DMS153 (cell line): Measurements from ENCODE around the gene SEMA7A.
"Not testable (repeated sequence)": the region's sequence is repeated elsewhere in the genome, so short reads cannot be mapped to it uniquely, and the experiment has no call there.

Source experiments
- DNase-seq: peaks from one replicate; lab custom pipeline; 2025; lab: John Stamatoyannopoulos, UW

Gene SEMA7A

DNA sequence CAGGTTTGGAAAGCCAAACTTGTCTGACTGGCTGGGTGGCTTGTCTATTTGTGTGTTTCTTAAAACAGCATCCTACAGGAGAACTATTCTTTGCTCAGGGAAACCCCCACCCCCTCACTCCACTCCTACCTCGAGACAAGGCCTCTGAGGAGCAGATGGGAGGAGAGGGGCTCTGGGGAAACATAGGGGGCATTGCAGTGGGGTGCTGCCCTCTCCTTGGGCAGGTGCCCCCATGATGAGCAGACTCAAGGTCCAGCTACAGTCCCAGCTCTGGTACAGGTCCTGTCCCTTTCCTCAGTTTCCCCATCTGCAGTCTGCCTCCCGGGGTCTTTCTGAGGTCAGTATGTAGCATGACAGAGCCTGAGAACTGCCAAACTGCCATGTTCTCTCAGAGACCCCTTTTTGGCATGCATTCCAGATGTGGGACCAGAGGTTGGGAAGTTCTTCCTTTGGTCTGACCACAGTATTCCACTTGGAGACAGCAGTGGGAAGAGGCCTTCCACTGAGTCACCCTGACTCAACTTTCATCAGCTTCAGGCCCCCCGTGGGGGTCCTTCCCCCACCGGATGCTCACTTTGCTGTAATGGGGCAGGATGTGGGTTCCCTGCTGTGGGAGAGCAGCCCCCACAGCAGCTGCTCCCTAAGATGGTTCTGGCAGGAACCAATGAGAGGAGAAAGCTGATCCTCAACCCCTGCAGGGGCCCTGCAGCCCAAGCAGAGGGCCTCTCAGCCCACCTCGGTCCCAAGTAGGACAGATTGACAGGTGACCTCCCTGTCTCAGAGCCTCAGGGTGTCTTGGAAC lies 34.0 kb downstream of the SEMA7A start:
- no peak for DNase-seq

DNA sequence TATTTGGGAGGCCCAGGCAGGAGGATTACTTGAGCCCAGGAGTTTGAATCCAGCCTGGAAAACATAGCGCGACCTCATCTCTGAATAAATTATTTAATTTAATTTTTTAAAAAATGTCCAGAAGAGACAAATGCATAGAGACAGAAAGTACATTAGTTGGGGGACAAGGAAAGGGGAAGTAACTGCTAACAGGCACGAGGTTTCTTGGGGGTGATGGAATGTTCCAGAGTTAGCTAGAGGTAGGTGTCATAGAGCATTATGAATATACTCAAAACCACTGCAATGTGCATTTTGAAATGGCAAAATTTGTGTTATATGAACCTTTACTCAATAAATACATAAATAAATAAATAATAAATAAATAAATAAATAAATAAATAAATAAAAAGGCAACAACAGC lies 34.7 kb downstream of the SEMA7A start:
- no peak for DNase-seq

DNA sequence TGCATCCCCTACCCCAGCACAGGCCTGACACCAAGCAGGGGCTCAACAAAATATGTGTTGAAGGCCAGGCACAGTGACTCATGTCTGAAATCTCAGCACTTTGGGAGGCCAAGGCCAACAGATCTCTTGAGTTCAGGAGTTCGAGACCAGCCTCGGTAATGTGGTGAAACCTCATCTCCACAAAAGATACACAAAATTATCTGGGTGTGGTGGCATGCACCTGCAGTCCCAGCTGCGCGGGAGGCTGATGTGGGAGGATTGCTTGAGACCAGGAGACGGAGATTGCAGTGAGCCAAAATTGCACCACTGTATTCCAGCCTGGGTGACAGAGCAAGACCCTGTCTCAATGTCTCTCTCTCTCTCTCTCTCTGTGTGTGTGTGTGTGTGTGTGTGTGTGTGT lies 35.6 kb downstream of the SEMA7A start:
- DNase-seq, result no peak

DNA sequence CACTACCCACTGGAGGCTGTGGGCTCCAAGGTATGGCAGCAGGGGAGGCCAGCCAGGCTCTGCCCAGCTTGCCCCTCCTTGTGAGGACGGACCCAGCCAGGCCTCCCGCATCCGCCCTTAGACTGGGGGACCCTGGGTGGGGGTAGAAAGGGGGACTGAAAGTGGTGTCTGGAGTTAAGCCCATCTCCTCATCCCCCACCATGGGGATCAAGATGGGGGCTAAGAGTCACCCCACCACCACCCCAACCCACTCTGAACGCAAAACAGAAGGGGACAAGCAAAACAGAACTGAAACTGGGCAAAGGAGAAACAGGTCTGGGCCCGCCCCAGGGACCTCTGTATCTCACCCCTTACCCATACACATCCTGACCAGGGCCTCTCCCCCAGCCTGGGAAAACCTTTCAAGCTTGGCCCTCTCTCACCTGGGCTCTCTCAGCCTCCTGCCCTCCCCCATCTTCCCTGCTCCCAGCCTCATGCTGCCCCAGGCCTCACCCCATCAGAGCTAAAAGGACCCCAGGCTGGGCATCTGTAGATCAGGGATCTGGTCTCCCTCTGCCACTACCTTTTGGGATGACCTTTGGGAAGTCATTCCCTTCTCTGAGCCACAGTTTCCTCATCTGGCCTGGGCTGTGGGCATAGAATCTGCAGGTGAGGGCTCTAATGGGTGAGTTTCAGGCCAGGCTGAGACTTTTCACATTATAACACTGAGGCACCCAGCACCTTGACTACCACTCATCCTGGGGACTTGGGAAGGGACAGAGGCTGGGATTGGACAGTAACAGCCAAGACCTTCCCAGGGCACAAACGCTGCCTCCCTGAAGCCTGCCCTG lies 36.3 kb downstream of the SEMA7A start:
- DNase-seq, result no peak

DNA sequence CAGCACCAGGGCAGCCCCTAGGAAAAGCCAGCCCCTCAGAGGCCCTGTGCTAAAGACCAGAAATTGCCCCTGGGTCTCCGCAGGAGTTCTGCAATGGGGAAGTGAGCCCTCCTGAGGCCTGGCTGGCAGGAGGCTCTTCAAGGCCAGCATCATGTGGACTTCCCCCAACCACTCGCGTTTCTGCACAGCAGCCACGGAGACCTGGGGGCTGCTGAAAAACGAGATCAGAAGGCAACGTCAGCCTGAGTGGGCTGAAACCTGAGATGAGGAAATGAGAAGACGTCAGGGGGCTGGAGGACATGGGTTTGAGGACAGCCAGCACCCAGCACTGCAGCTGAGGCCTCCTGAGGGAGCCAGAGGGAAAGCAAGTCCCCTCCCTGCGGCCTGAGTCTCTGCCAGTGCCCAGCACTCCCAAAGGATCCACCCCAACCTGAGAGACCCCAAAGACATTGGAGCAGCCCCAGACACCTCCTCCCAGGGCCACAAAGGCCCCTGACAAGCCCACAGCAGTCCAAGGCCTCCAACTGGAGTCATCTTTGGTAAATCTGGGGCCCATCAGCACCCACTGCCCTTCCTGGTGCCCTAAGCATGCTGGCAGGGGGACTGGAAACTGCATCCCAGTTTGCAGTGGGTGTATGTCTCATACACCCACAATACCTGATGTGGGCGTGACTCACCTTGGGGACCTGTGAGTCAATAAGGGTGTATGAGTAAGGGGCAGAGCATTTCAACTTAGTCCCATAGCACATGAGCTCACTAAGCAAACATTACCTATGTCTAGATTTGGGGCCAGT lies 37.1 kb downstream of the SEMA7A start:
- DNase-seq, result no peak

DNA sequence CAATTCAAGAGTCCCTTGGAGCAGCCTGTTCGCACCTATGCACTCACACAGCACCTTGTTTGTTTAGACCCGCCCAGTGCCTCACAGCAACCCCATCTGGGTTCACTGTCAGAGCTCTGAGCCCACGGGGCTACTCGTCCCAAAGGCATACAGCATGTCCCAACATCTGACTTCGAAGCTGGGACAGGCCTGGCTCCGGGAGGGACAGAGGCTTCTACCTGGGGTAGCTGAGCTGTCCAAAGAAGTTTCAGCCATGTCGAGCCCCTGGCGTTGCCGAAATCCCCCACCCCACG lies 37.7 kb downstream of the SEMA7A start:
- DNase-seq, result no peak

DNA sequence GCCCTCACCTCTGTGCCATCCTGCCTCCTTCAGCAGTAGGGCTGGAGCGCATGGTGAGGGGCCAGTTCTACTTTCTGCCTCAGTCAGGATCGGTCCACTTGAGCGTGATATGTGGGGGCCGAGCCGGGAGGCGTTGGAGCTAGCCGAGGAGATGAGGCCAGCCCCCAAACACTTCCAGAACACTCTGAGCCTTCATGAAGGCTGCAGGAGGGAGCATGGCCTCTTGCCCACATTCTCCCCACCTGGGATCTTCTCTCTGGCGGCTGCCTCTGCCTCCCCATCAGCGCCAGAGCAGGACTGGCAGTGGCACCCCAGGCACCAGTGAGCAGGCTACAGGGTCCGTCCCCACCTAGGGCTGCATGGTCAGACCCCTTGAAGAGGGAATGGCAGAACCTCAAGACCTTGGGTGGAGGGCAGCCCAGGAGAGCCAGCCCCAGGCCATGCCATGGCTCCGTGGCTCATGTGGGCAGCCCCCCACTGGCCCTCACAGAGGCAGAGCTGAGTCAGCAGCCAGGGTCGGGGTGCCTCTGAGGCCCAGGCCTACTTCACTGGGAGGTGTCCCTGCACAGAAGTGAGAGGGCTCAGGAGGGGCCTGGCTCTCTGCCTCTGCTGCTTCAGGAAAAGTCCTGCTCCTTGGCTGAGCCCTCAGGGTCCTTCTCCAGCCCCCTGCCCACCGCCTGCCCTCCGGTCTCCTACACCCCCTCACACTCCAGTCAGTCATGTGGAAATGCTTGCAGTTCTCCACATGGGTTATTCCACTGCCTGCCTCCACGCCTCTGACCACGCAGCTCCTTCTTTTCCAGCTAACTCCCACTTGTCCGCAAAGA lies 38.2 kb downstream of the SEMA7A start:
- DNase-seq, result no peak

DNA sequence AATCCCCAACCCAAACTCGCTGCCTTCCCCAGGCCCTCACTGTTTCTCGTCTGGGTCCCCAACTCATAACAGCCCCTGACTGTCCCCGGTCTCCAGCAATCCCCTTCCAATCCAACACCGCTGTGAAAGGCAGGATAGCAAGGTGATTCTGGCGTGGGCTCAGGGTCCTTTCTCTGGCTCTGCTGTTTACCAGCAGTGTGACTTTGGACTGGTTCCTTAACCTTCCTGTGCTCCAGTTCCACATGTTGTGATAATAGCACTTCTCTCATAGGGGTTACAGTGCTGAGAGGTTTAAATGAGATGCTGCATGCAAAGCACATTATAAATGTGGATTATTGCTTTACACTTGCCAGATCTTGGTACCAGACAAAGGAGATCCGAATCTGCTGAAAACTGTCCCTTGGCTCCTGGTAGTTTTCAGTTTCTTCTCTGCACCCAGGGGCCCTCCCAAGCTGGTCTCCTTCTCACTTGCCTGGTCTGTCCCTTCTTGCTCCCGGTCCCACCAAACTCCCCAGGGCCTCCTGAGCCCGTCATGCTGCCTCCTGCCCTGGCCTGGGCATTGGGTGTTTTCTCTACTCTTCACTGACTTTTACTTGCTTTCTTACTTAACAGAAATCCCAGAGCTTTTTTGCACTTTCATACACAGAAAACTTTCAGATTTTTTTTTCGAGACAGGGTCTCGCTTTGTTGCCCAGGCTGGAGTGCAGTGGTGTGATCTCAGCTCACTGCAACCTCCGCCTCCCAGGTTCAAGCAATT lies 39.5 kb downstream of the SEMA7A start:
- DNase-seq, result no peak

DNA sequence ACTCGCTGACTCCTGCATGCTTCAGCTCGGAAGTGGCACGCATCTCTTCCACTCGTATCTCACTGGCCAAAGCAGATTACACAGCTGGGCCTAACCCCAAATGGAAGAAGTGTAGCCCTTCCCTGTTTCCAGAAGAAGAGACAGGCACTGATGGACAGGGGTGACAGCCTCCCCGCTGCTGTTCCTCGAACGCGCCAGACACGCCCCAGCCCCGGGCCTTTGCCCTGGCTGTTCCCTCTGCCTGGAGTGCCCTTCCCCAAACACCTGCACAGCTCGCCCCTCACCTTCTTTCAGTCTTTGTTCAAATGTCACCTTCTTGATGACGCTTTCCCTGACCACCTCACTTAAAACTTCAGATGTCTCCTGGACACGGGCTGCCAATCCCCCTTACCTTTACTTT lies 40.3 kb downstream of the SEMA7A start:
- no peak for DNase-seq

DNA sequence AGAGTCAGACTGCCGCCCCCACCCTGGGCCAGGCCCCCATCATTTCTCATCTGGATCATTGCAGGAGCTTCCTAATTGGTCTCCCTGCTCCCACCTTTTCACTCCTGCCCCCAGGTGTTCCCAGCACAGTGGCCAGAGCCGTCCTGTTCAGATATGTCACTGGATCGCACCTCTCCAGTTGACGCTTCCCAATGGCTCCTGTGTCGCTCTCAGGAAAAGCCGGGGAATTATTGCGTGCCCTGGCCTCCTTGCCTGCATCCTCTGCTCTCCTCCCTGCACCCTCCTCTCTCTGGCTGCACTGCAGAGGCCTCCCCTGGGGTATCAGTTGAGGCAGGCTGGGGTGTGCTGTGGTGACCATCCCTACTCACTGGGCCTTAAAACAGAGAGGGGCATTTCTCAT lies 40.9 kb downstream of the SEMA7A start:
- DNase-seq, result no peak

DNA sequence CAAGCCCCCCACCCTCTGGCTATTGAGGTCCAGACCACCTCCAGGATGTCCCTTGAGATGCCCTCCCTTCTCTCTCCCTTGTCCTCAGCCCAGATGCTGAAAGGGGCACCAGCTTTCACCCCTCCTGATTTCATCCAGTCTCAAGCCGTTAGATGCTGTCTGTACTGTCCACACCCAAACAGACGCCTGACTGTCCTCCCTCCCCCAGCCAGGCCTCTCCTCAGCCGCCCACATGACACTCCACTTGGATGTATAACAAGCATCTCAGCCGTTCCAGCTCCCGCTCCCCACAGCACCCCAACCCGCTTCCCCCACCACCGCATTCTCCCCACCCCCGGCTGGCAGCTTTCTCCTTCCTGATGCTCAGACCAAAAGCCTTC lies 41.3 kb downstream of the SEMA7A start:
- no peak for DNase-seq

DNA sequence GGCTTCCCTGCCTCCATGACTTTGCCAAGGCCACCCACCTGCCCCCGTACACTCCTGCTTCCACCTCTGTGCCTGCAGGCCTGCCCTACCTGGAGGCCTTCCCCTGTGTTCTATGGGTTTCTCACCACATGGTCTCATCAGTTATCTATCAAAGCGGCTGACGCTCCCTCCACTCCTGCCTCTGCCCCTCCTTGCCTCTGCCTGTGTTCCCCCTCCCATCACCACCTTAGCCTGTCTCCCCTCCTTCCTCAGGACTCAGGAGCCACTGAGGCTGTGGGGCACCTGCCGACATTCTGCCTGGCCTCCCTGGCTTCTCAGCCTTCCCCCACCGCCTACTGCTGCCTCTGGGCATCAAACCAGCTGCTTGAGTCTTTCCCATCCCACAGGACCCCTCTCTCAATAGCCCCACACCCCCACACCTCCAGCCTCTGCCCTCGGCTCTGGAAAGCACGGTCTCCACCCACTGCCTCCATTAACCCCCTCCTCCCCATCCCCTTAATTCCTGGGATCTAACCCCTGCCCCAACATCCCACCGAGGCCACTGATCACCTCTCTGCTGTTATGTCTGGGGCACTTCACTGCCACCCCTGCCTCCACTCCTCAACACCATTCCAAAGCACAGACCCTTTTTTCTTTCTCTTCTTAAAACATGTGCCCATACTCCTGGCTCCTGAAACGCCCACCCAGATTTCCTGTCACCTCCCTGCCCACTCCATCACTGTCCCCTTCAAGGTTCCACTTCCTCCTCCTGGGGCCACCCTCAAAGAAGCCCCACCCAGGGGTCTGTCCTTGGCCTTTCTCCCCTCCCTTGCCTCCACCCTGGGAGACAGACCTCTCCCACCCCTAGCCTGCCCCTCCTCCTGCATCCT lies 41.9 kb downstream of the SEMA7A start:
- no peak for DNase-seq

DNA sequence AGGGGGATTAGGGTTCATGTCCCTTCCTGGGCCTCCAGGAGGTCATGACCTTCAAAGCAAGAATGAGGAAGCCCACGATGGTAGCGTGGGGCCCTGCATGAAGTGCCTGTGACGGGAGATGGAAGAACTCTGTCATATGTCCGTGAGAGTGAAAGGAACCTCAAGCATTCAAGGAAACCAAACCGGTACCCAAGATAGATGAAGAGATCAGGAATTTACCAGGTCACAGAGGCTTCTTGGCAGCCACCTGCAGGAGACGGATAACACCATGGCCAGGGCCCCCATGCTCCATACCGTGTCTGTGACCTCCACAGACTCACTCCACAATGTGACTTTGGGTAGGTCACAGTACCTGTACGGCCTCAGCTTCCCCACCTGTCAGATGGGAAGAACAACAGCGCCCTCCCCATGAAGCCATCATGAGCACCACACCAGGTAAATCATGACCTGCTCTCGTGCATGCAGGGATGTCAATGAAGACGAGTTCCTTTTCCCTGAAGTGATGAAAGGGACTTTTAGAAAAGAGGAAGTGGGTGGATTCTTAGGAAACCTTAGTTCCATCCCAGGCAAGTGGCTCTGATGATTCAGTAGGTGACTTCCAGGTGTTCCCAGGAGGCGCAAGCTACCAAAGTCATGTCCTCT lies 43.0 kb downstream of the SEMA7A start:
- DNase-seq, result no peak

DNA sequence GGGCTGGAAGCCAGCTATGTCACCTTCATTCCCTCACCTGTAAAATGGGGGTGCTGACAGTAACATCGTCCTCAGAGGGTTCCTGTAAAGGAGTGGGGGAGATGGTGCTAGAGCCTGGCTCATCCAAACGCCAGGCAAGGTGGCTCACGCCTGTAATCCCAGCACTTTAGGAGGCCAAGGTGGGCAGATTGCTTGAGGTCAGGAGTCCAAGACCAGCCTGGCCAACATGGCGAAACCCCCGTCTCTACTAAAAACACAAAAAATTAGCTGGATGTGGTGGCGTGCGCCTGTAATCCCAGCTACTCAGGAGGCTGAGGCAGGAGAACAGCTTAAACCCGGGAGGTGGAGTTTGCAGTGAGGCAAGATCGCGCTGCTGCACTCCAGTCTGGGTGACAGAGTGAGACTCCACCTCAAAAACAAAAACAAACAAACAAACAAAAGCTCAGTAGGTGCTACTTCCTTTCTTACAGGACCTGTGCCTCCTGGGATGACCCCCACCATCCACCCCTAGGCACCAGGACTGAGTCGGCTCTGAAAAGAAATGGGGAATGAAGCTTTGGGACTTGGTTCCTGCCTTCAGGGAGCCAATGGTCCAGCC lies 43.6 kb downstream of the SEMA7A start:
- DNase-seq, result not testable (repeated sequence)

DNA sequence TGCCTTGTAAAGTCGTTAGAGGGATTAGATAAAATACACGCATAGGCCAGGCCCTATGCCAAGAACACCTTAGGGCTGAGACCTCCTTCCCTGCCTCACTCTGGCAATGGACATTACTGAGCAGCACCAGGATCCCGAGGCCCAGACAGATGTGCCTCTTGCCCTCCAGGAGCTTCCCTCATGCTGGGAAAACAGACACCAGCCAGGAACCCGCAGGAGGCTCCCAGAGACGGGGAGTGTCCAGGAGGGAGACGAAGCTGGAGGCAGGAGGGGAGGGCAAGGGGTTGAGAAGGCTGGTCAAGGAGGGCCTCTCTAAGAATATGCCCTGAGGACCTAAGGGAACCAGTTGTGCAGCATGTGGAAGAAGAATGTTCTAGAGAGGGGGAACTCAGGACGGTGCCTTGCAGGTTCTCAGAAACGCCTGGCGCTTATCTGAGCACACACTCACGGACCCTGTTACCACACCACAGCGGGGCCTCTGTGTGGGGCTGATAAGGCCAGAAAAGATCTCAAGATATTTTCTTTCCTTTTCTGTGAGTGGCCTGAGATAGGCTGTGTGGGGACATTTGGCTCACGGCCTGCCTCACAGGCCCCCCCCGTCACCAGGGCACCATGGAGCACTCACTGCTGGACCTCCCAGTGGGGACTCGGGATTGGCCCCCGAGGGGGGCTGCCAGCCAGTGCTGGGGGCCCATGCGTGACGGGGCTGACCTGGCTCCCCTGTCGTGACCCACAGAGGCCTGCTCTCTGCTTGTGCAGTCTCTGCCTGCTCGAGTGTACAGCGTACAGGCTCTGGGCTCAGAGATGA lies 44.3 kb downstream of the SEMA7A start:
- DNase-seq, result no peak

DNA sequence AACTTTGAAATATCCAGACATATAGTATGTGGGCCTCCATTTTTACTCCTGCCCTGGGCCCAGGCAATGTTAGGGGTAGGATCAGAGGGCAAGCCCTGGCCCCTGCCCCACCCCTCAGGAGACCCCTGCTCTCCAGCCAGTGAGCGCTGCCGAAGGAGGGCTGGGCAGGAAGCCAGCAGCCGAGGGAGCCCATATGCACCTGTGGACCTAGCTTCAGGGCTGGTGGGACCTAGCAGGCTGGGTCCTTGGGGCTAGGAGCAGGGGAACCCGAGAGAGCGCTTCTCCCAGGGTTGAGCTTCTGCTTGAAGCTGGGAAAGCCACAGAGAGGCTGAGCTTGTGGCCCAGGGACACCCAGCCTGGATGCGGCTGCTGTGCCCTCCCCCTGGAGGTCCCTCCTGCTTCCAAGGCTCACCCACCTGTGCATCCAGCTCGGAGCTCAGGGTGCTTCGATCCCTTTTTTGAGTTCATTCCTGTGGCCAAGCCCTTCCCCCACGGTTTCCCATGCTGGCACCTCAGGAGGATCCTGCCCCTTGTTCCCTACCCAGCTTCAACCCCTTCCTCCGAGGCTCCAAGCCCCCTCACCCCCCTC lies 45.3 kb downstream of the SEMA7A start:
- DNase-seq, result no peak

DNA sequence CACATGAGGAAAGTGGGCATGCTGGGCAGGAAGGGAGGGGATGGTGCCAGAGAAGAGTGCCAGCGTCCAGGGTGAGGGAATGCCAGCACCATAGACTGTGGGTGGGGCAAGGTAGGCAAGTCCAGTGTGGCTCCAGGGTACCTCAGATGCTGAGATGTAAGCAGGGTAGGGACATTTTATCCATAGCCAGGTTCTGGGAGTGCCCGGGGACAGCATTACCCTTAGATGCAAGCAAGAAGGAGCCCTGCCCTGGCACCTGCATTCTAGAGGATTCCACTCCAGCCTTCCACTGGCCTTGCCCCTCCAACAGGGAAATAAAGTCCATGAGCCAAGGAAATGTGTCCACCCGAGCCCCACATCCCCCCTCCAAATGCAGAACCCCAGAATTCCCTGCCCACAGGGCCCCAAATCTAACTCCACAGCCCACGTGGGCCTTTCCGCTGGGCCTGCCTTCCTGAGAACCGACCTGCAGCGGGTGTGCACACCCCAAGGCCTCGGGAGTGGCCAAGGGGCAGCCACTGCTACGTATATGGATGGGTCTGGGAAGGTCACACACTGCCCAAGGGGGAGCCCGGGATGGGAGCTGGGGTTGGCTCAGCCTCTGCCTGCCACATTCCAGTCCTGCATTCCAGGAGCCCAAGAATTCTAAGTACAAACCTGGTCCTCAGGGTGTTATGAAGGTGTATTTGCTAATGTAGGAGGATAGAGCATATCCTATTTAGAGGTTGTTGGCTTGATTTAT lies 46.0 kb downstream of the SEMA7A start:
- DNase-seq, result no peak
